Stimulated activated CD8-positive, alpha-beta memory T cell treated with anti-CD3 and anti-CD28 coated beads, Interleukin-4, amount 100 ng/mL, for 4 hours (primary cell): Measurements from ENCODE around the gene CNPY1.
"Not testable (repeated sequence)": the region's sequence is repeated elsewhere in the genome, so short reads cannot be mapped to it uniquely, and the experiment has no call there.

Source experiments
- DNase-seq, 2 donors: peaks; one replicate each; pipeline ENCODE4 v3.0.0-alpha.2; 2020; ENCODE audit warnings: low read depth in 2 of 2, low spot score in 1 of 2

The CNPY1 gene

GRCh38 chr7:155534691-155535090 lies 11.7 kb downstream of the CNPY1 start:
- no peak for DNase-seq

- DNase-seq: no peak
Observed at GRCh38 chr7:155533827-155534690, 12.3 kb downstream of the CNPY1 start.

- DNase-seq: no peak
Observed at GRCh38 chr7:155533120-155533826, 13.1 kb downstream of the CNPY1 start.

- no peak for DNase-seq
Observed at GRCh38 chr7:155532792-155533119, 13.6 kb downstream of the CNPY1 start.

- no peak for DNase-seq
Observed at GRCh38 chr7:155531681-155532080, 14.7 kb downstream of the CNPY1 start.

GRCh38 chr7:155530601-155531000 lies 15.8 kb downstream of the CNPY1 start:
- DNase-seq: no peak

- DNase-seq: no peak
Observed at GRCh38 chr7:155529845-155530244, 16.5 kb downstream of the CNPY1 start.

- DNase-seq: no peak
Observed at GRCh38 chr7:155529346-155529745, 17.0 kb downstream of the CNPY1 start.

- no peak for DNase-seq
Observed at GRCh38 chr7:155527664-155528063, 18.7 kb downstream of the CNPY1 start.

GRCh38 chr7:155526225-155526624 lies 20.1 kb downstream of the CNPY1 start:
- DNase-seq: no peak

GRCh38 chr7:155524018-155524556 lies 22.3 kb downstream of the CNPY1 start:
- no peak for DNase-seq

GRCh38 chr7:155523168-155523675 lies 23.1 kb downstream of the CNPY1 start:
- DNase-seq: no peak

- DNase-seq: no peak
Observed at GRCh38 chr7:155521743-155522398, 24.5 kb downstream of the CNPY1 start.

- DNase-seq: no peak
Observed at GRCh38 chr7:155521007-155521742, 25.2 kb downstream of the CNPY1 start.

GRCh38 chr7:155520114-155520513 lies 26.2 kb downstream of the CNPY1 start:
- no peak for DNase-seq

- not testable (repeated sequence) for DNase-seq
Observed at GRCh38 chr7:155519358-155519757, 27.0 kb downstream of the CNPY1 start.

GRCh38 chr7:155518633-155519032 lies 27.7 kb downstream of the CNPY1 start:
- DNase-seq: no peak

GRCh38 chr7:155517969-155518368 lies 28.4 kb downstream of the CNPY1 start:
- no peak for DNase-seq

- no peak for DNase-seq
Observed at GRCh38 chr7:155517452-155517851, 28.9 kb downstream of the CNPY1 start.

- DNase-seq: no peak
Observed at GRCh38 chr7:155516466-155516865, 29.9 kb downstream of the CNPY1 start.

- no peak for DNase-seq
Observed at GRCh38 chr7:155515318-155515717, 31.0 kb downstream of the CNPY1 start.
